Epithelial cell of esophagus (primary cell): ENCODE results near the gene PPIL4.

Source experiments
- DNase-seq: peaks from one replicate; pipeline ENCODE4 v3.0.0; 2010; ENCODE audit warnings: low read depth
- H3K4me3 ChIP-seq: 2 replicates; pipeline ENCODE4 v1.5.1; 2011; ENCODE audit warnings: mild to moderate bottlenecking, low read length, control low read depth
- CTCF ChIP-seq: IDR thresholded peaks from 2 replicates; pipeline ENCODE4 v1.5.1; 2011; ENCODE audit warnings: low read depth, mild to moderate bottlenecking, low read length, control low read depth, inconsistent platforms; ENCODE audit not compliant: insufficient read depth; ENCODE audit errors: missing control alignments

The PPIL4 gene

GRCh38 chr6:149560736-149561135 is 14.9 kb upstream of the PPIL4 start:
- DNase-seq = peak; percentile 32
- TF ChIP-seq CTCF = peak; percentile 57

GRCh38 chr6:149559389-149559788 is 13.5 kb upstream of the PPIL4 start:
- no peak for DNase-seq
- TF ChIP-seq CTCF = no peak
- no peak overlapping the region for H3K4me3 ChIP-seq

More at GRCh38 chr6:149560736-149561135, 14.9 kb upstream of the PPIL4 start:
- no peak overlapping the region for H3K4me3 ChIP-seq

- no peak for TF ChIP-seq CTCF
- no peak overlapping the region for H3K4me3 ChIP-seq
Observed at GRCh38 chr6:149558029-149558428, 12.2 kb upstream of the PPIL4 start.

GRCh38 chr6:149551920-149552319 is 6.1 kb upstream of the PPIL4 start:
- no peak overlapping the region for H3K4me3 ChIP-seq
- TF ChIP-seq CTCF = no peak
- DNase-seq = no peak

More at GRCh38 chr6:149558029-149558428, 12.2 kb upstream of the PPIL4 start:
- no peak for DNase-seq

- DNase-seq = peak; percentile 30
- peak overlapping the region; percentile 100 for H3K4me3 ChIP-seq
- no peak for TF ChIP-seq CTCF
Observed at GRCh38 chr6:149545258-149545753, 537 bp downstream of the PPIL4 start.

GRCh38 chr6:149544646-149545257 is 1.1 kb downstream of the PPIL4 start:
- TF ChIP-seq CTCF = no peak
- DNase-seq = peak; percentile 2
- H3K4me3 ChIP-seq = peak overlapping the region; percentile 100

- no peak for TF ChIP-seq CTCF
- no peak overlapping the region for H3K4me3 ChIP-seq
Observed at GRCh38 chr6:149541139-149541538, 4.7 kb downstream of the PPIL4 start.

More at GRCh38 chr6:149541139-149541538, 4.7 kb downstream of the PPIL4 start:
- DNase-seq = no peak
